HG02678 (cell line): ENCODE results near the gene ATP9A.
"Not testable (repeated sequence)": the region's sequence is repeated elsewhere in the genome, so short reads cannot be mapped to it uniquely, and the experiment has no call there.

Experiments
- ATAC-seq: cut with Tn5 transposase; IDR thresholded peaks from one replicate; pipeline ENCODE4 v1.9.1; 2021; ENCODE audit warnings: mild to moderate bottlenecking, moderate library complexity; ENCODE audit not compliant: unreplicated experiment

ATP9A gene

DNA sequence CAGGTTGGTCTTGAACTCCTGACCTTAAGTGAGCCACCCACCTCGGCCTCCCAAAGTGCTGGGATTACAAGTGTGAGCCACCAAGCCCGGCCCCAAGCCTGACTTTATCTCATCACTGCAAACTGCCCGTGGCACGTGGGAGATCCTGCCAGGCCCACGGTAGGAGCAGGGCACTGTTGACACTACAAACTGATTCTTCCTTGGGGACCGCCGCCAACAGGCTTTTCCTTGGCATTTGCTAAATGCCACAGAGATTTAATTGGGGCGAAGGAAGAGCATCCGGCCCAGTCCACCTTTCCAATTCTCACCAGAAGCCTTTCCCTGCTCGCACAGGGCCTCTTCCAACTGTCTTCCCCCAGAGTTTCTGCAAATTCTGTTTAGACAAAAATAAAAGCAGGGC lies 11.0 kb downstream of the ATP9A start:
- ATAC-seq = no peak

DNA sequence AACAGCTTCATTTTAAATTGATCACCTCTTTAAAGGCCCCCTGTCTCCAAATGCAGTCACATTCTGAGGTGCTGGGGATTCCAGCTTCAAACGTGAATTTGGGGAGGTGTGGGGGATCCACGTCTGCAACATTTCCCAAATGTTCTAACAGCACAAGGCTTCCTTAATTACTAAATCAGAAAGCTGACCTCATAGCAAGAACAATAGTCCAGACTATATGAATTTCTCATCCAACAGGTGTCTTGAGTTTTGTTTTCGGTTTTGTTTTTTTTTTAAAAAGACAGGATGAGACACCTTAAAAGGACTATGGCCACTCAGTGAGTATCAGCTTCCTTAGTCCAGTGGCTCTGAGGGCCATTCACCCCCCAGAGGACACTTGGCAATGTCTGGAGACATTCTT lies 11.5 kb downstream of the ATP9A start:
- ATAC-seq = no peak

DNA sequence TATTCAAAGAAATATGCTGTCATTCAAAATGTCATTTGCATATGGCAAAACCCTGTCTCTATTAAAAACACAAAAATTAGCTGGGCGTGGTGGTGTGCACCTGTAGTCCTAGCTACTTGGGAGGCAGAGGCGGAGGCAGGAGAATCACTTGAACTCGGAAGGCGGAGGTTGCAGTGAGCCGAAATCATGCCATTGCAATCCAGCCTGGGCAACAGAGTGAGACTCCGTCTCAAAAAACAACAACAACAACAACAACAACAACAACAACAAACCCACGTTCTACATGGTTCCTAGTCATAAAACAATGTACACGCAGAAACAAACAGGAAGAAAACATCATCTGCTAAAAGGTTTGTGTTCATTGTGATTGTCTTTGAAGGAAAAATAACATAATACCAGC lies 15.0 kb downstream of the ATP9A start:
- ATAC-seq = not testable (repeated sequence)

DNA sequence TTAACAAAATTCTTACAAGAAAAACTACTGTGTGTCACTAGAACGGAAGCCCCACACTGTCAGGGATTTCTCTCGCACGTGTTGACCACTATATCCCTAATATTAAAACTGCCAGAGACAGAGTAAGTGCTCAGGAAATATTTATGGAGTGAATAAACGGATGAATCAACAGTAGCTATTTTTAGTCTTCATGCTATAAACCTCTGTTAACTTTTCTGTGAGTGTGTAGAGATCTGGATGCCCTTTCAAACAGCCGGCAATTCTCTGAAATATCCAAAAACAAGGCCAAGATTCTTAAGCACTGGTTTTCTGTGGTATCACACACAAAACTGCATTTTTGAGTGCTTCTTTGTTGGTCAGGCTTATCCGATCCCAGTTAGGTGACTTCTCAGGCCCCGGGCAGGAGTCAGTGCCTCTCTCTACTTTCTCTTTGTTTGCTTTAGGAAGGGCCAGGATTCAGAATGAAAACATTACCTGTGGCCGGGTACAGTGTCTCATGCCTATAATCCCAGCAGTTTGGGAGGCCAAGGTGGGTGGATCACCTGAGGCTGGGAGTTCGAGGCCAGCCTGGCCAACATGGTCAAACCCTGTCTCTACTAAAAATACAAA lies 15.7 kb downstream of the ATP9A start:
- no peak for ATAC-seq

DNA sequence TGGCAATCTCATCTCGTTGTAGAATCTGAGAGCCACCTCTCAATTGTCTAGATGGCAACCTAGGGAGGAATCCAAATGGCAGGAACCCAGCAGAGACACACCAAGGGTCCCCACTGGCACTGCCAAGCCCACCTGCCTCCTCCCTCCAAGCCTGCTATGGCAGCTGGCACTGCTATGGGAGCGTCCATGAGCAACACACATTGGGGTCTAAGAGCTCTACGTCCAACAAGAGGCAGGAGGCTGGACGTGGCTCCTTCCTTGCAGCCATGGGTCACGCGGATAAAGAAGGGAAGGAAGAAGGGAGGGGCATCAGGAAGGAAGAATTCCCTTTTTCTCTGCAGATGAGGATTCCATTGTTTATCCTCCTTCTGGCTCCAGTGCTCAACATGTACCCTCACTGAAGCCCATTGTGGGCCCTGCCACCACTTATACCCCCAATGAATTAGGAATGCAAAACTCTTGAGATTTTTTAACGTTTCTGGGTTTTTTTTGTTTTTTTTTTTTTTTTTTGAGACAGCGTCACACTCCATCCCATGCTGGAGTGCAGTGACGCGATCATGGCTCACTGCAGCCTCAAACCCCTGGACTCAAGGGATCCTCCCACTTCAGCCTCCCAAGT lies 17.3 kb downstream of the ATP9A start:
- ATAC-seq = no peak

DNA sequence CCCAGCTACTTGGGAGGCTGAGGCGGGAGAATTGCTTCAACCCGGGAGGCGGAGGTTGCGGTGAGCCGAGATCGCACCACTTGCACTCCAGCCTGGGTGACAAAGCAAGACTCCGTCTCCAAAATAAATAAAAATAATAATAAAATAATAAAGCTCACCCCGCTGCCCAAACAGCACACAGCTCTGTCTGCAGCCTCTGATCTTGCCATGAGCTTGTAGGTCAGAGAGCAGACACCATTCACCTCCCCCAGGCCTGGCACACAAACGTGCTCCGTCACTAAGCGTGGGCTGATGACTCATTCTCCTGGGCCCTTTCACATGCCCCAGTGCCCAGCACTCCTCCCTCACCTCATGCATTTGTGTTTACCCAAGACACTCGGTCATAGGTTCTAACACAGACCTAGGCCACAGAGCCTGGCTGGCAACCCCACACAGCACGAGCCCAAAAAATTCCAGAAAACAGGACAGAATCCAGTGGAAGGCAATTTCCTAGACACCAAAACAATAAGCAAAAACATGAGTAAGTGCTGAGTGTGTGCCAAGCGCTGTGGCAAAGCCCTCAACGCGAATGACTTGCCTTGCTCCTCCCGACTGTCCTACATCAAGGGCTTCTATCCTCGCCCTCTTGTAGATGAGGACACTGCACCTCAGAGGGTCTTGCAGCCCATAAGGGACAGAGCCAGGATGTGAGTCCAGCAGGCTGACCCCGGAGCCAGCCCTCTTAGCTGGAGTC lies 18.0 kb downstream of the ATP9A start:
- ATAC-seq = no peak

DNA sequence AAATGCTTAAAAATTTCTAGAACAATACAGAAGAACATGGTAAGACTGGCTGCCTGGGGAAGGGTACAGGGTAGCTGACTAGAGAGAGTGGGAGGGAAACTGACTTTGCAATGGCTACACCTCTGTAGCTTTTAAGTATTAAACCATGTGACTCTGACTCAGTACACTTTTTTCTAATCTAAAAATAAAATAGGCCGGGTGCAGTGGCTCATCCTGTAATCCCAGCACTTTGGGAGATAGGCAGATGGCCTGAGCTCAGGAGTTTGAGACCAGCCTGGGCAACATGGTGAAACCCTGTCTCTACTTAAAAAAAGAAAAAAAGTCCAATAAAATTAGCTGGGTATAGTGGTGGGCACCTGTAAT lies 18.5 kb downstream of the ATP9A start:
- no peak for ATAC-seq

DNA sequence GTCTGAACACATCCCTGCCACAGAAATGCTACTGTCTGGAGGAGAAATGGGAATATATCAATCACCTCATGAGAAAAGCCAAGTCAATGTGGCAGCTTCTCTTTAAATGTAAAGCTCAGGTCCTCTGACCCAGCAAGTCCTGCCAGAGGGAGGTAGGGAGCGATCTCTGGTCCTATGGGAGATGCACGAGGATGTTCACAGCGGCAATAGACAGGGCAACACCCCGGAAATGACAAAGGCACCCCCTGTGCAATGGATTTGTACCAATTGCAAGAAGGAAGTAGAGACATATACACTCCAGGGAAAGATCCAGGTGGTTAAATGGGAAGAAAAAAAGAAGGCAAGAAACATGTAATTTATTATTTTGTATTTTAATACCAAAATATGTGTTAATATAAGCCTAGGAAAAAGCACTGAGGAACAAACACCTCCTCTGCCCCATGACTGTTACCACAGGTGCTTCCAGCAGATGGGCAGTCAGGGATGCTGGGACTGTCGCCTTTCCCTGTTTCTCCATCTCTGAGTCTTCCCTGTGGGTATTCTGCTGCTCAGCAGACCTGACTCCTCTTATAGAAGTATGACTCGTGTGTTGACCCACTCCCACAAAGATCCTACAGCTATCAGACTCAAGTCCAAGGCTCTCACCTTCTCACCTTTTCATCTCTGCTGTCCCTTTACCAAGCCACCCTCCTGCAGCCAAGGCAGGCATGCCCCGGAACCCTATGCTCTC lies 20.8 kb downstream of the ATP9A start:
- no peak for ATAC-seq

DNA sequence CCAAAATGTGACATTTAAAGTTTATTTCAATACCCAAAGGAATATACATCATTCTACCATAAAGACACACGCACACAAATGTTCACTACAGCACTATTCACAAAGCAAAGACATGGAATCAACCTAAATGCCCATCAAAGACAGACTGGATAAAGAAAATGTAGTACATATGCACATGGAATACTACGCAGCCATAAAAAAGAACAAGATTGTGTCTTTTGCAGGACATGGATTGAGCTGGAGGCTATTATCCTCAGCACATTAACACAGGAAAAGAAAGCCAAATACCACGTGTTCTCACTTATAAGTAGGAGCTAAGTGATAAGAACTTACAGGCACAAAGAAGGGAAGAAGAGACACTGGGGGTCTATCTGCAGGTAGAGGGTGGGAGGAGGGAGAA lies 22.4 kb downstream of the ATP9A start:
- ATAC-seq = no peak

DNA sequence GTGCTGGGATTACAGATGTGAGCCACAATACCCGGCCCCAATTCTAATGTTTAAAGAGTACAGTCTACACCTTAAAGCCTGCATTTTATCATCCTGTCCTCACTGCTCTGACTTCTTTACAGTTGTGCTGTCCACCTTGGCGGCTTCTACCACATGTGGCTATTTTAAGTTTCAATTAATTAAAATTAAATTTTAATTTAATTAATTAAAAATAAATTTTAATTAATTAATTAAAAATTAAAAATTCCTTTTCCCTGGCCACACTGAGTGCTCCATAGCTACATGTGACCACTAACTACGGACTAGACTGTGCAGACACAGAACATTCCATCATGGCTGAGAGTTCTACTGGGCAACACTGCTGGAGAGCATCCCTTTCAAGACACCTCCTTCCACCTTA lies 27.4 kb downstream of the ATP9A start:
- no peak for ATAC-seq

DNA sequence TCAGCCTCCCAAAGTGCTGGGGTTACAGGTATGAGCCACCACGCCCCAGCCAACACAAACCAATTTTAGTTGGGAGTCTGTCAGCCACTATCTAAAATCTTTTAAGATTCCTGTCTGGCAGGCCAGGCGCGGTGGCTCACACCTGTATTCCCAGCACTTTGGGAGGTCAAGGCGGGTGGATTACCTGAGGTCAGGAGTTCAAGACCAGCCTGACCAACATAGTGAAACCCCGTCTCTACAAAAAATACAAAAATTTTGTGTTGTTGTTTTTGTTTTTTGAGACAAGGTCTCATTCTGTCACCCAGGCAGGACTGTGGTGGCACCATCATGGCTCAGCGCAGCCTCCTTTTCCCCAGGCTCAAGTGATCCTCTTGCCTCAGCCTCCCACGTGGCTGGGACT lies 27.9 kb downstream of the ATP9A start:
- not testable (repeated sequence) for ATAC-seq

DNA sequence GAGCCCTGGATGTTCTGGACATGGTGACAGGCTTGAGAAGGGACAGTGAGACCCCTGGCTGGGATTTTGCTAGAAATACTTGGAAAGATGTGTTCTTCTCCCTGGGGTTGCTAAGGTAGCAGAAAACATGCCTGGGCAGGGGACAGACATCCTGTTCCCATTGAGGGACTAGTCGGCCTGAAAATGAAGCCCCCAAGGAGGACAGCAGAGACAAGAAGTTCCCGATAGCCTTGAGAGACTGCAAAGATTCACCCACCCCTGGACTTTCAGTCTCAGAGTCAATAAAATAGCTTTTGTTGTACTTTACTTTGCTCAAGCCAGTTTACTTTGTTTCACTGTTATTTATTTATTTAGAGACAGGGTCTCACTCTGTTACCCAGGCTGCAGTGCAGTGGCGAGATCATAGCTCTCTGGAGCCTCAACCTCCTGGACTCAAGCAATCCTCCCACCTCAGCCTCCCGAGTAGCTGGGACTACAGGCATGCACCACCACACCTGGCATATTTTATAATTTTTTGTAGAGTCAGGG lies 28.4 kb downstream of the ATP9A start:
- ATAC-seq = no peak

DNA sequence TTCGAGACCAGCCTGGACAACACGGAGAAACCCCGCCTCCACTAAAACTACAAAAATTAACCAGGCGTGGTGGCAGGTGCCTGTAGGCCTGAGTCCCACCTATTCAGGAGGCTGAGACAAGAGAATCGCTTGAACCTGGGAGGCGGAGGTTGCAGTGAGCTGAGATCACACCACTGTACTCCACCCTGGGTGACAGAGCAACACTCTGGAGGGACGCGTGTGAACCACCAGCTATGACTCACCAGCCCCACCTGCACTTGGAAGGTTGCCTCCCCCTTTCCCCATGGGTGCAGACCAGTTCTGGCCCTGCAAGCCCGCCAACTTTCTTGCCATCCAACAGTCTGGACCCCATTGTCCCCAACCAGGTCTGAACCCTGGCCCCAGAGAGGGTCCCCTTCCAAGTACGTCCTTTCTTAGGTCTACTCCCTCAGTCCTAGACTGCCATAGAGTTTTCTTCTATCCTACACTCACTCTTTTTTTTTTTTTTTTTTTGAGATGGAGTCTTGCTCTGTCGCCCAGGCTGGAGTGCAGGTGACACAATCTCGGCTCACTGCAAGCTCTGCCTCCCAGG lies 29.2 kb downstream of the ATP9A start:
- no peak for ATAC-seq

DNA sequence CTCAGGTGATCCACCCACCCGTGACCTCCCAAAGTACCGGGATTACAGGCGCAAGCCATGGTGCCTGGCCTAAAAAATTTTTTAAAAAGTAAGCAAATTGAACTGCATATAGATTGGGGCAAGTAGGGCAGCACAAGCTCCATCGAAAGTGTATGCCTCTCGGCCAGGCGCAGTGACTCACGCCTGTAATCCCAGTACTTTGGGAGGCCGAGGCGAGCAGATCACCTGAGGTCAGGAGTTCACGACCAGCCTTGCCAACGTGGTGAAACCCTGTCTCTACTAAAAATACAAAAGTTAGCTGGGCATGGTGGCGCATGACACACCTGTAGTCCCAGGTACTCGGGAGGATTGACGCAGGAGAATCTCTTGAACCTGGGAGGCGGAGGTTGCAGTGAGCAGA lies 29.9 kb downstream of the ATP9A start:
- ATAC-seq = not testable (repeated sequence)

DNA sequence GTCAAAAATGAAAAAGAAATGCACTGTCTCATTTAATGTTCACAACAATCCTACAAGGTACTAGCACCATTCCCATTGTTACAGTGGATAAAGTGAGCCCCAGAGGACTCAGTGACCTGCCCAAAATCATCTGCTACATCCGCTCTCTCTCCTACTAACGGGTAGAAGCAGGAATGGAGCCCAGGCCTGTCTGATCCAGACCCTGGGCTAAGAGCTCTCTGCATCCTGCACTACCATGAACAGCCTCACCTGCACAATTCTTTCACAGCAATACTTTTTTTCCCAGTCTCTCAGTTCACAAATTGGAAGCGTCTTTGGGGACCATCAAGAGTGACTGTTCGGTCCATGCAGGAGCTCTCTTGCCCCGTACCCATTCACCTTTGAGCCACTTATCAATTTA lies 31.2 kb downstream of the ATP9A start:
- ATAC-seq = no peak

DNA sequence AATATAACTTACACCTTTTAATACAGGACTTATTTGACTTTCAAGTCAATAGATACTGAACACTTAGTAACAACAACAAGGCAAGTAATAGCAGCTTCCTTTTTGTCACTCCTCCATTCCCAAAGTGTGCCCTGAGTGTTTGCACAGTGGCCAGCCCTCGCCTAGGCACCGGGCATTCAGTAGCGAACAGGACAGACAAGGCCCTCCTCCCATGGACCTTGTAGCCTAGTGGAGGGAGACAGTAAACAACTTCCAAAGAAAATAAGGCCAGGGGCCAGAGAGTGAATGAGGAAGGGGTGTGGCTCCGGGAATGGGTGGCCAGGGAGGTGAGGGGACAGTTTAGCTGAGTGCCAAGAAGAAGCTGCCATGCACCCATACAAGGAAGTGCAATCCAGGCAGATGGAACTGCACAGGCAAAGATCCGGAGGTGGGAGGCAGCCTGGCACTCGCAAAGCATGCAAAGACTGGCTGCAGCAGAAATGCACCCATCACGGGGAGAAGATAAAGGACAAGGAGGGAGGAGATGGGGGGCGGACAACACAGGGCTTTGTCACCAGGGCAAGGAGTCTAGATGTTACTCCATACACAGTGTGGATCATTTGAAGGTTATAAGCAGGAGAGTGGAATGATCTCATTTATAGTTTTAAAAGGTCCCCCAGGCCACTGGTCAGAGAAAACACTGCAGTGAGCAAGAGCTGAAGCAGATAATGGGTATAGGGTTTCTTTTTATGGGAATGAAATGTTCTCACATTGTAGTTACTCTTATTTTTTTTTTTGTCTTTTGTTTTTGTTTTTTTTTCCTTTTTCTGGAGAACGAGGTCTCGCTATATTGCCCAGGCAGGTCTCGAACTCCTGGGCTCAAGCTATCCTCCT lies 32.2 kb downstream of the ATP9A start:
- no peak for ATAC-seq

DNA sequence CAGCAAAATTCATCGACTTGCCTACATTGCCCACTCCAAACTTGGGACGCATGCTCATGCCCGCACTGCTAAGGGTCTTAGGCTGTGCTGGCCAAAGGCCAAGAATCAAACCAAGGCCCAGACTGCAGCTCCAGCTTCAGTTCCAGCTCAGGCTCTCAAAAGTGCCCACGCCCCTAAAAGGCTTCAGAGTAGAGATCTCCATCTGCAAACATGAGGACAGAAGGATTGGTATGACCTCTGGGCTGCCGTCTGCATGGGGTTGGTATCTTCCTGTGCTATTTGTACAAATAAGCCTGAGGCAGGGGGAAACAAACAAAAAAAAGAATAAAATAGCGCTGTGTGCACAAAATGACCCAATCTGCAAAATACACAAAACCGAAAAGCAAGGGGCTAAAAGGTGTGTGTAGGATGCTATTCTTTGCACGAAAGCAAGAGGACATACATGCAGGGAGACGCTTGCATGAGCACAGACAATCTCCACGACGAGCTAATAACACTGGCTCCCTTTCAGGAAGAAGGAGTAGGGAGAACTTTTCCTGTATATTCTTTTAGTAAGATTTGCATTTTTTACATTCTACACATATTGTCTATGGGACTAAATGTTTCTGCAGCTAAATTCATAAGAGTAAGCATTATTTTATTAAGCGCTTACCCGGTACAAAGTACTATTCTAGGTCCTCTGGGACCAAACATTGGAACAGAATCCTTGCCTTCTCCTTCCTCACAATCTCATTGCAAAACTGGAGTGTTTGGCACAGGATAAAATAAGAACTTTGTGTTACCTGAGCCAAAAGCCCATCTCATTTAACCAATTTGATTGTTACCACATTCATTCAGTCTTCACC lies 33.1 kb downstream of the ATP9A start:
- ATAC-seq = no peak

DNA sequence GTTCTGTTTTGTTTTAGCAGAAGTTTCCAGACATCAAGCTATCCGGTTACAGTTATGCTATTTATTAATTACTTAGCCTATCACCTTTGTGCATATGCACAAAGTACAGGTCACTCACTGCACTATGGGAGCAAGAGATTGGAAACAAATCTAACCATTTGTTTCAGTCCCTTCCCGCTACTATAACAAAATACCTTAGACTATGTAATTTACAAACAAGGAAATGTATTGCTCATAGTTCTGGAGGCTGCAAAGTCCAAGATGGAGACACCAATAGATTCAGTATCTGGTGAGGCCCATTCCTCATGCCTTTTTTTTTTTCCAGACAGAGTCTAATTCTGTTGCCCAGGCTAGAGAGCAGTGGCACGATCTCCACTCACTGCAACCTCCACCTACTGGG lies 35.1 kb downstream of the ATP9A start:
- ATAC-seq = no peak

DNA sequence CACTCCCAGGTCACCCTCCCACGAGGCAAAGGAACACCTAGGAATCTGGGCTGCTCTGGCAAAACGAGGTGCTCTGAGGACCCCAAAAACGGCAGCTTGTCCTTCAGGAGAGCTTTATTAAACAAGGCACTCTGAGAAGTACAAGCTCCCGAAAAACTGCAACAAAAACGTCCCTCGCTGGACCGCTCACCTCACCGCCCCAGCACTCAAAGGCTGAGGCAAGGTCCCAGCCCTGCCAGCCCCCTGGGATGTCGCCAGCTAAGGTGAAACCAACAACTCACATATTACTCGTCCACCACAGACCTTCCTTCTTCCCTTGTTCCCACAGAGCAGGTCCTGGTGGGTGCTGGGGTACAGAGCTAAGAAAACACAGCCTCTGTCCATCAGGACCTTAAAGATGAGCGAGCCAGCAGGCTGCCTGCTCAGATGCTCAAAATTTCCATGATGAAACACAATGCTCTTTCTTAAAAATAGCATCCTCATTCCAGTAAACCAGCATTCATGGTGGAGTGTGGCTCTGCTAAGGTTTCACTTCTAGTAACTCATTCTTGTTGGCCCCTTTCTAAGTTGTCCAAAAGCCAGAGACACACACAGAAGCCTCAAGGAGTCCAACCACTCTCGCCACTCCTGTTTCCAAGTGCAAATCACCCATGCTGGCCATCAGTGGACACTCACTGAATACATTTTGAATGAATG lies 35.9 kb downstream of the ATP9A start:
- no peak for ATAC-seq
